IMR-90 (cell line): ENCODE measurements around the gene KDELR1. TPM values are rescaled to one million over a fixed set of nuclear protein-coding genes. Genes with fewer than 3 reads are reported as not detected.

Source experiments
- ATAC-seq: fragments of 200-7000 bp; cut with Tn5 transposase; 2 replicates; pipeline ENCODE4 v1.9.1; 2020; ENCODE audit warnings: low read depth, mild to moderate bottlenecking, moderate library complexity
- BruUV-seq: library from RNA; stranded (reverse); fragments of 400-500 nt; replicated peaks from 2 replicates; lab custom pipeline; 2021; lab: Mats Ljungman, UMichigan
- CTCF ChIA-PET: fragments of 300-600 bp; formaldehyde crosslinking; extraction: SDS; loops from one replicate; lab custom pipeline; 2021; ENCODE audit warnings: antibody characterized with exemption; lab: Yijun Ruan, JAX
- POLR2A ChIA-PET: fragments of 300-600 bp; sonication (Branson Sonifier 250); formaldehyde crosslinking; loops from one replicate; lab custom pipeline; 2022; ENCODE audit warnings: antibody characterized with exemption; ENCODE audit not compliant: unreplicated experiment; lab: Charles Lee
- DNase-seq: peaks from one replicate; pipeline ENCODE4 v3.0.0; 2013
- H2AFZ ChIP-seq: replicated peaks from 2 replicates; pipeline ENCODE3; 2013; ENCODE audit warnings: low read length, mild to moderate bottlenecking; ENCODE audit not compliant: poor library complexity
- H2AK5ac ChIP-seq: 2 replicates; pipeline ENCODE4 v1.6.1; 2013; ENCODE audit warnings: low read depth, low read length, inconsistent platforms
- H2AK9ac ChIP-seq: replicated peaks from 2 replicates; pipeline ENCODE3; 2013; ENCODE audit warnings: mild to moderate bottlenecking, low read depth, low read length, moderate library complexity; ENCODE audit not compliant: poor library complexity
- H2BK120ac ChIP-seq: 2 replicates; pipeline ENCODE4 v1.6.1; 2013; ENCODE audit warnings: low read depth, low read length, inconsistent platforms
- H2BK15ac ChIP-seq: 3 replicates; pipeline ENCODE4 v1.6.1; 2013; ENCODE audit warnings: low read depth, low read length, inconsistent platforms
- H2BK20ac ChIP-seq: 2 replicates; pipeline ENCODE4 v1.6.1; 2013; ENCODE audit warnings: low read depth, mild to moderate bottlenecking, inconsistent platforms, low read length, moderate library complexity
- H2BK5ac ChIP-seq: 2 replicates; pipeline ENCODE4 v1.6.1; 2013; ENCODE audit warnings: mild to moderate bottlenecking, low read depth, low read length, inconsistent platforms; ENCODE audit not compliant: poor library complexity, severe bottlenecking
- H3K14ac ChIP-seq: replicated peaks from 2 replicates; pipeline ENCODE4 v1.6.1; 2013; ENCODE audit warnings: low read depth, low read length, inconsistent platforms
- H3K18ac ChIP-seq: 2 replicates; pipeline ENCODE4 v1.6.1; 2013; ENCODE audit warnings: low read depth, low read length, control low read depth
- H3K23ac ChIP-seq: 2 replicates; pipeline ENCODE4 v1.6.1; 2013; ENCODE audit warnings: low read depth, low read length, inconsistent platforms
- H3K27ac ChIP-seq: 2 replicates; pipeline ENCODE4 v1.5.1; 2013; ENCODE audit warnings: mild to moderate bottlenecking, control low read depth, low read length; ENCODE audit not compliant: insufficient read depth
- H3K27me3 ChIP-seq: 2 replicates; pipeline ENCODE4 v1.6.1; 2013; ENCODE audit warnings: low read length; ENCODE audit not compliant: control insufficient read depth, insufficient read depth
- H3K36me3 ChIP-seq: 2 replicates; pipeline ENCODE4 v1.6.1; 2013; ENCODE audit warnings: low read length, mixed read lengths; ENCODE audit not compliant: control insufficient read depth, insufficient read depth
- H3K4ac ChIP-seq: 2 replicates; pipeline ENCODE4 v1.6.1; 2013; ENCODE audit warnings: low read depth, low read length, inconsistent platforms
- H3K4me1 ChIP-seq: 2 replicates; pipeline ENCODE4 v1.6.1; 2013; ENCODE audit warnings: low read length, mixed read lengths; ENCODE audit not compliant: control insufficient read depth, insufficient read depth
- H3K4me2 ChIP-seq: 2 replicates; pipeline ENCODE4 v1.6.1; 2013; ENCODE audit warnings: low read depth, mild to moderate bottlenecking, control low read depth, low read length, moderate library complexity
- H3K4me3 ChIP-seq: 2 replicates; pipeline ENCODE4 v1.5.1; 2013; ENCODE audit warnings: low read depth, mild to moderate bottlenecking, control low read depth, low read length, moderate library complexity; ENCODE audit not compliant: insufficient read depth
- H3K56ac ChIP-seq: 2 replicates; pipeline ENCODE4 v1.6.1; 2013; ENCODE audit warnings: low read length, inconsistent platforms; ENCODE audit not compliant: insufficient read depth; ENCODE audit errors: extremely low read depth
- H3K79me1 ChIP-seq, 2 experiments: 2 replicates each; pipeline ENCODE4 v1.6.1; 2013; ENCODE audit warnings: low read length in 2 of 2, inconsistent platforms in 1 of 2, low read depth in 1 of 2
- H3K9ac ChIP-seq: 2 replicates; pipeline ENCODE4 v1.6.1; 2013; ENCODE audit warnings: low read depth, low read length, control low read depth
- H3K9me1 ChIP-seq: 2 replicates; pipeline ENCODE4 v1.6.1; 2013; ENCODE audit warnings: low read length, inconsistent platforms; ENCODE audit not compliant: insufficient read depth
- H3K9me3 ChIP-seq: 2 replicates; pipeline ENCODE4 v1.6.1; 2013; ENCODE audit warnings: low read length; ENCODE audit not compliant: control insufficient read depth, insufficient read depth
- H4K20me1 ChIP-seq: 2 replicates; pipeline ENCODE4 v1.6.1; 2013; ENCODE audit warnings: low read length, inconsistent platforms; ENCODE audit not compliant: insufficient read depth
- H4K5ac ChIP-seq: 2 replicates; pipeline ENCODE4 v1.6.1; 2013; ENCODE audit warnings: mild to moderate bottlenecking, low read depth, low read length, control low read depth
- H4K8ac ChIP-seq, 2 experiments: 2 replicates each; pipeline ENCODE4 v1.6.1; 2013; ENCODE audit warnings: low read depth in 2 of 2, low read length in 2 of 2, control low read depth in 1 of 2, inconsistent platforms in 1 of 2
- H4K91ac ChIP-seq: 2 replicates; pipeline ENCODE4 v1.6.1; 2013; ENCODE audit warnings: low read depth, low read length, inconsistent platforms; ENCODE audit not compliant: insufficient read depth
- BHLHE40 ChIP-seq: fragments of 150-350 bp; IDR thresholded peaks from 2 replicates; pipeline ENCODE4 v1.6.1; 2016; ENCODE audit warnings: mild to moderate bottlenecking, low read depth, low read length
- MXI1 ChIP-seq: IDR thresholded peaks from 2 replicates; pipeline ENCODE4 v1.6.1; 2012; ENCODE audit warnings: low read depth, mild to moderate bottlenecking, low read length, moderate library complexity, borderline replicate concordance
- NFE2L2 ChIP-seq: fragments of 150-350 bp; IDR thresholded peaks from 2 replicates; pipeline ENCODE4 v1.6.1; 2016; ENCODE audit warnings: low read depth, mild to moderate bottlenecking, low read length
- POLR2A ChIP-seq: IDR thresholded peaks from 2 replicates; pipeline ENCODE4 v1.6.1; 2012; ENCODE audit warnings: mild to moderate bottlenecking, low read depth, low read length
- RAD21 ChIP-seq: IDR thresholded peaks from 2 replicates; pipeline ENCODE4 v1.6.1; 2012; ENCODE audit warnings: low read length, improper control_type of control experiment
- WGBS, 2 experiments: methylation state at CpG; one replicate each; pipeline versions ENCODE4 v1.1.5 to v1.1.7; 2013; ENCODE audit warnings: missing lambda C conversion rate in 2 of 2; ENCODE audit not compliant: insufficient read length in 1 of 2; ENCODE audit errors: extremely low coverage in 2 of 2; 5-methylcytosine and 5-hydroxymethylcytosine counted together
- dilution Hi-C: fragments of 300-500 bp; cut with HindIII; formaldehyde crosslinking; loops from one replicate; pipeline ENCODE4 v1.14.3; 2018; ENCODE audit warnings: low sequenced_read_pairs; ENCODE audit not compliant: unreplicated experiment
- in situ Hi-C: fragments of 300-500 bp; cut with MboI; formaldehyde crosslinking; loops from 3 replicates; pipeline ENCODE4 v1.14.3; 2019; ENCODE audit warnings: low sequenced_read_pairs, inconsistent platforms, mixed read lengths
- intact Hi-C: fragments of 100-400 bp; cut with micrococcal nuclease; formaldehyde crosslinking; loops from 2 replicates; pipeline ENCODE4 v1.10.0; 2022
- polyA plus RNA-seq, 3 experiments: library from polyadenylated mRNA; depleted of rRNA; stranded (reverse); fragments of >200 nt; gene quantifications; 2 replicates each; pipeline ENCODE4 v1.2.3, GENCODE V29; 2012; ENCODE audit warnings: low replicate concordance in 1 of 3
- total RNA-seq: library from RNA; depleted of rRNA; stranded (reverse); fragments of >200 nt; gene quantifications from 2 replicates; pipeline ENCODE4 v1.2.3, GENCODE V29; 2012

Gene KDELR1
- total and polyA plus RNA-seq, 2 of the 4 experiments (the other 2 are of a cell fraction), result 58.8 to 180 TPM

- Histone ChIP-seq H4K8ac (peak overlapping the region; percentile 95 to 99), H3K4me3 (peak overlapping the region; percentile 42), H3K36me3 (no peaks in the 10 kb centered on the region), H2BK5ac (peak overlapping the region; percentile 69), H3K27me3 (no peaks in the 10 kb centered on the region), H4K5ac (peak overlapping the region; percentile 76), H3K56ac (peak overlapping the region; percentile 77), H3K27ac (peak overlapping the region; percentile 64), H2AK9ac (peak overlapping the region; percentile 96), H2BK20ac (no peak overlapping the region), H3K79me1 (peaks cover 0 to 7% of the 10 kb centered on the region in 2 experiments; a peak in 1 of 4 replicates), H3K9me3 (no peaks in the 10 kb centered on the region), H2AFZ (peak overlapping the region; percentile 97), H3K4me1 (no peaks in the 10 kb centered on the region), H3K9me1 (no peaks in the 10 kb centered on the region; the same call in 1 of the 2 replicates), H2BK120ac (no peak overlapping the region), H3K4ac (peak overlapping the region; percentile 89), H4K20me1 (no peaks in the 10 kb centered on the region), H4K91ac (peak overlapping the region; percentile 88), H2AK5ac (peak overlapping the region; percentile 97), H2BK15ac (no peak overlapping the region), H3K23ac (peak overlapping the region; percentile 45), H3K4me2 (peak overlapping the region; percentile 79), H3K18ac (peak overlapping the region; percentile 8), H3K14ac (peak overlapping the region; percentile 95), H3K9ac (peak overlapping the region; percentile 67)
- POLR2A ChIA-PET, result no interaction called here
- TF ChIP-seq RAD21, result no peak
- no peak for TF ChIP-seq BHLHE40
- TF ChIP-seq POLR2A, result no peak
- no peak for TF ChIP-seq NFE2L2
- TF ChIP-seq MXI1, result no peak
- intact Hi-C loops, result no loop called here
- BruUV-seq, result no TSS peak
- 0% methylated on average over 1 of the region's 10 CpGs; no CpG with 5 or more reads in 1 of the 2 experiments for WGBS, 2 experiments
- in situ Hi-C loops, result no loop called here
- no peak for DNase-seq
- peak; percentile 10 for ATAC-seq
- dilution Hi-C loops, result no loop called here
- CTCF ChIA-PET, result interaction anchor here (0.5 to 0.8 kb wide), 3 partner anchors 10 to 39 kb away, joined by 3 to 4 read pairs (median 3); partner anchors contain the start of gene KDELR1
Measured at GRCh38 chr19:48363500-48363809, 27.9 kb downstream of the KDELR1 start.
